Measurements from ENCODE around the gene TMEM178A.

TMEM178A gene

GRCh38 chr2:39684464-39684863 lies 18.7 kb downstream of the TMEM178A start:
- H3K27me3 Mint-ChIP-seq (ENCODE audit: low read depth, poor library complexity): no peaks in the 10 kb centered on the region
- no peaks in the 10 kb centered on the region for H3K9me3 Mint-ChIP-seq
- TF ChIP-seq CTCF (IDR thresholded peaks at IDR 0.05): no peak
- H3K27ac Mint-ChIP-seq: peak overlapping the region; percentile 83
- no peak overlapping the region for H3K4me3 Mint-ChIP-seq
- H3K36me3 Mint-ChIP-seq (ENCODE audit: low read depth): peaks cover 4% of the 10 kb centered on the region
- DNase-seq: no peak
- H3K4me1 Mint-ChIP-seq: peaks cover 32% of the 10 kb centered on the region

- Mint-ChIP-seq H3K4me3 (no peak overlapping the region), H3K4me1 (peaks cover 32% of the 10 kb centered on the region), H3K36me3 (ENCODE audit: low read depth) (peaks cover 11% of the 10 kb centered on the region), H3K27ac (peak overlapping the region; percentile 27), H3K27me3 (ENCODE audit: low read depth, poor library complexity) (no peaks in the 10 kb centered on the region), H3K9me3 (peaks cover under 1% of the 10 kb centered on the region)
- no peak for DNase-seq
- TF ChIP-seq CTCF (IDR thresholded peaks at IDR 0.05): no peak
These were observed 19.4 kb downstream of the TMEM178A start for GRCh38 chr2:39685126-39685525.

- TF ChIP-seq CTCF (IDR thresholded peaks at IDR 0.05): no peak
- DNase-seq: peak; percentile 5
- peaks cover 19% of the 10 kb centered on the region for H3K36me3 Mint-ChIP-seq (ENCODE audit: low read depth)
These were observed 20.7 kb downstream of the TMEM178A start for GRCh38 chr2:39686456-39686855.

GRCh38 chr2:39688181-39688580 lies 22.5 kb downstream of the TMEM178A start:
- H3K4me1 Mint-ChIP-seq: peaks cover 37% of the 10 kb centered on the region
- peaks cover 12% of the 10 kb centered on the region for H3K9me3 Mint-ChIP-seq
- H3K4me3 Mint-ChIP-seq: no peak overlapping the region
- H3K27ac Mint-ChIP-seq: no peak overlapping the region
- no peak for TF ChIP-seq CTCF (IDR thresholded peaks at IDR 0.05)
- no peaks in the 10 kb centered on the region for H3K27me3 Mint-ChIP-seq (ENCODE audit: low read depth, poor library complexity)
- no peak for DNase-seq
- H3K36me3 Mint-ChIP-seq (ENCODE audit: low read depth): peaks cover 25% of the 10 kb centered on the region

More at GRCh38 chr2:39686456-39686855, 20.7 kb downstream of the TMEM178A start:
- Mint-ChIP-seq H3K9me3 (peaks cover 12% of the 10 kb centered on the region), H3K27ac (no peak overlapping the region), H3K4me3 (no peak overlapping the region), H3K27me3 (ENCODE audit: low read depth, poor library complexity) (no peaks in the 10 kb centered on the region), H3K4me1 (peaks cover 32% of the 10 kb centered on the region)

- Mint-ChIP-seq H3K27me3 (ENCODE audit: low read depth, poor library complexity) (no peaks in the 10 kb centered on the region), H3K36me3 (ENCODE audit: low read depth) (peaks cover 25% of the 10 kb centered on the region), H3K4me1 (peaks cover 44% of the 10 kb centered on the region), H3K4me3 (no peak overlapping the region), H3K27ac (no peak overlapping the region), H3K9me3 (peaks cover 12% of the 10 kb centered on the region)
- no peak for TF ChIP-seq CTCF (IDR thresholded peaks at IDR 0.05)
- no peak for DNase-seq
These were observed 23.6 kb downstream of the TMEM178A start for GRCh38 chr2:39689272-39689841.

- no peak overlapping the region for H3K4me3 Mint-ChIP-seq
- no peaks in the 10 kb centered on the region for H3K27me3 Mint-ChIP-seq (ENCODE audit: low read depth, poor library complexity)
- peaks cover 25% of the 10 kb centered on the region for H3K36me3 Mint-ChIP-seq (ENCODE audit: low read depth)
- peaks cover 41% of the 10 kb centered on the region for H3K4me1 Mint-ChIP-seq
- peaks cover 12% of the 10 kb centered on the region for H3K9me3 Mint-ChIP-seq
- no peak for DNase-seq
- no peak overlapping the region for H3K27ac Mint-ChIP-seq
- no peak for TF ChIP-seq CTCF (IDR thresholded peaks at IDR 0.05)
These were observed 24.2 kb downstream of the TMEM178A start for GRCh38 chr2:39689876-39690275.

Measured in nephron progenitor cell (in vitro differentiated cells).